Measurements from ENCODE around the gene NPAS2. TPM values are rescaled to one million over a fixed set of nuclear protein-coding genes. Genes with fewer than 3 reads are reported as not detected.

NPAS2 gene
- total and polyA plus RNA-seq, 2 donors (not counting 3 experiments of a cell fraction or from before 2014, with no cell fraction given), result 29.0 to 53.9 TPM

GRCh38 chr2:100857341-100857740, 37.4 kb downstream of the NPAS2 start:
- Histone ChIP-seq H2AFZ (ENCODE audit: low read depth, low read length) (peak overlapping the region; percentile 61), H3K9me3 (replicated peaks; ENCODE audit: control insufficient read depth, insufficient read depth, low read length) (no peaks in the 10 kb centered on the region), H3K4me3 (replicated peaks in 1 of 3; ENCODE audit: insufficient read depth in 1 of 3, low read depth in 1 of 3, low read length in 3 of 3) (no peak overlapping the region), H3K79me2 (ENCODE audit: control insufficient read depth, insufficient read depth, low read length) (peaks cover 33% of the 10 kb centered on the region), H3K4me1 (ENCODE audit: control insufficient read depth, extremely low read depth, insufficient read depth, low read length) (peaks cover 14% of the 10 kb centered on the region), H4K20me1 (replicated peaks; ENCODE audit: control insufficient read depth, extremely low read depth, insufficient read depth, low read length) (no peaks in the 10 kb centered on the region), H3K4me2 (ENCODE audit: insufficient read depth, low read length) (peak overlapping the region; percentile 37), H3K27ac (ENCODE audit: insufficient read depth, low read depth, low read length) (peak overlapping the region; percentile 80), H3K27me3 (ENCODE audit: control insufficient read depth in 2 of 2, insufficient read depth in 2 of 2, low read length in 2 of 2) (no peaks in the 10 kb centered on the region), H3K9me1 (replicated peaks; ENCODE audit: control insufficient read depth, extremely low read depth, insufficient read depth, low read length) (no peaks in the 10 kb centered on the region), H3K9ac (replicated peaks; ENCODE audit: extremely low read depth, insufficient read depth, low read length) (peak overlapping the region; percentile 19), H3K36me3 (ENCODE audit: control insufficient read depth in 2 of 2, extremely low read depth in 1 of 2, insufficient read depth in 2 of 2, low read length in 2 of 2) (peaks cover 0 to 2% of the 10 kb centered on the region in 2 experiments)
- dilution Hi-C loops (cut with MboI; ENCODE audit: extremely low pct_ligation_motif_present, low sequenced_read_pairs) (no loop called here), intact Hi-C loops (cut with micrococcal nuclease) (no loop called here)
- DNase-seq (ENCODE audit: low read depth, low spot score), result no peak
- no peak for FAIRE-seq
- ChIA-PET POLR2A (interaction anchor here (0.7 kb wide), 1 partner anchor 18 kb away, joined by 5 read pairs; no protein-coding TSS in a partner anchor), CTCF (interaction anchor here (0.7 to 2.2 kb wide), 10 partner anchors 10 to 127 kb away, joined by 3 to 8 read pairs (median 4); no protein-coding TSS in a partner anchor)
- TF ChIP-seq FOS (IDR thresholded peaks at IDR 0.05; ENCODE audit: borderline replicate concordance, insufficient read depth, low read length) (no peak), MYC (IDR thresholded peaks at IDR 0.05; ENCODE audit: low read depth, low read length) (no peak), GATA2 (IDR thresholded peaks at IDR 0.05; ENCODE audit: insufficient read depth, insufficient read length, low read depth, low read length) (no peak), POLR2AphosphoS5 (IDR thresholded peaks at IDR 0.05; ENCODE audit: insufficient read depth, low read depth, low read length) (no peak), CTCF (IDR thresholded peaks at IDR 0.05; ENCODE audit: extremely low read depth in 1 of 2, insufficient read depth in 1 of 2, low read depth in 1 of 2, low read length in 2 of 2) (no peak), JUN (IDR thresholded peaks at IDR 0.05; ENCODE audit: borderline replicate concordance, insufficient read depth, insufficient read length, low read depth) (no peak), MAX (IDR thresholded peaks at IDR 0.05; ENCODE audit: insufficient read depth, insufficient read length) (no peak), EZH2 (IDR thresholded peaks at IDR 0.05; ENCODE audit: borderline replicate concordance, low read depth, low read length, severe bottlenecking) (no peak), POLR2A (IDR thresholded peaks at IDR 0.05; ENCODE audit: low read depth, low read length) (no peak)
- no TSS peak for BruUV-seq (replicated peaks)
